GM18870 (cell line): ENCODE results near the gene DNAH5.

Source experiments
- ATAC-seq: cut with Tn5 transposase; IDR thresholded peaks from one replicate; pipeline ENCODE4 v1.9.1; 2021; ENCODE audit warnings: moderate library complexity; ENCODE audit not compliant: unreplicated experiment

Gene DNAH5

GRCh38 chr5:13643734-13644133 lies 300.8 kb downstream of the DNAH5 start:
- no peak for ATAC-seq

- ATAC-seq, result no peak
These were observed 301.3 kb downstream of the DNAH5 start for GRCh38 chr5:13643196-13643595.
